Left lobe of liver (tissue), 2 donors: ENCODE measurements around the gene DHRS13. TPM values are rescaled to one million over a fixed set of nuclear protein-coding genes. Genes with fewer than 3 reads are reported as not detected.

ENCODE experiments used
- ATAC-seq: fragments of 200-7000 bp; cut with Tn5 transposase; one replicate; pipeline ENCODE4 v1.9.1; 2020; ENCODE audit warnings: mild to moderate bottlenecking, moderate library complexity
- DNase-seq: peaks from one replicate; pipeline ENCODE4 v3.0.0-alpha.2; 2020; ENCODE audit warnings: low spot score
- total RNA-seq: library from RNA; stranded (reverse); gene quantifications from one replicate; pipeline ENCODE4 v1.2.1, GENCODE V29; 2021
- donor health status: DM: no; HTN: no; CAD: no; lungs with moderate emphysema.
- donor health status: DM: no; HTN: yes; CAD: no.

Gene DHRS13, protein sequence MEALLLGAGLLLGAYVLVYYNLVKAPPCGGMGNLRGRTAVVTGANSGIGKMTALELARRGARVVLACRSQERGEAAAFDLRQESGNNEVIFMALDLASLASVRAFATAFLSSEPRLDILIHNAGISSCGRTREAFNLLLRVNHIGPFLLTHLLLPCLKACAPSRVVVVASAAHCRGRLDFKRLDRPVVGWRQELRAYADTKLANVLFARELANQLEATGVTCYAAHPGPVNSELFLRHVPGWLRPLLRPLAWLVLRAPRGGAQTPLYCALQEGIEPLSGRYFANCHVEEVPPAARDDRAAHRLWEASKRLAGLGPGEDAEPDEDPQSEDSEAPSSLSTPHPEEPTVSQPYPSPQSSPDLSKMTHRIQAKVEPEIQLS
- total RNA-seq, result 5.5 TPM

DNA sequence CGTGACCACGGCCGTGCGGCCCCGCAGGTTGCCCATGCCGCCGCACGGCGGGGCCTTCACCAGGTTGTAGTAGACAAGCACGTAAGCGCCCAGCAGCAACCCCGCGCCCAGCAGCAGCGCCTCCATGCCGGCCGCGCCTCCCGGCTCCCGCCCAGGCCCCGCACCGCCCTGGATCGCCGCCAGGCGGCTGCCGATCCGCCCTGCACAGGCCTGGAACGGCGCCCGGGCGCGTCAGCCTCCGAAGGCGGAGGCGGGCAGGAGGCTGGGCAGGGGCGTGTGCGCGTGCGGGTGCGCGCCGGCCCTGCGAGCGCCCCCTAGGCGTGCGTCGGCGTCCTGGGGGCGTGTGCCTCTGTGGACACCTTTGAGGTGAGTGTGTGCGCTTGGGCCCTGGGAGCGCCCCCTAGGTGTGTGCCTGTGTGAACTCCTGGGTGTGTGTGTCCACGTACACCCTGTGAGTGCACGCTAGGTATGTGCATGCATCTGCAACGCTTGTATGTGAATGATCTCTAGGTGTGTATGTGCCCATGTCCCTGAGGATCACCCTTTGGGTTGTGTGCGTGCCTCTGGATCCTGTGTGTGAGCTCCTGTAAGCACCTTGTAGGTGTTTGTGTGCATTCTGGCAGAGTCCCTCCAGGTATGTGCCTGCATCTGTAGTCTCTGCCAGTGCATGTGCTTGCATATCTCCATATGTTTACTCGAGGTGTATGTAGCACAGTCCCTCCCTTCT is at the start of gene DHRS13:
Gene DHRS13, minus strand, starts transcription at position 261 of the 727 bp plus-strand sequence. Its CDS starts 135 bp downstream, at position 126.
- peak; percentile 95 for ATAC-seq
- peak; percentile 94 for DNase-seq

DNA sequence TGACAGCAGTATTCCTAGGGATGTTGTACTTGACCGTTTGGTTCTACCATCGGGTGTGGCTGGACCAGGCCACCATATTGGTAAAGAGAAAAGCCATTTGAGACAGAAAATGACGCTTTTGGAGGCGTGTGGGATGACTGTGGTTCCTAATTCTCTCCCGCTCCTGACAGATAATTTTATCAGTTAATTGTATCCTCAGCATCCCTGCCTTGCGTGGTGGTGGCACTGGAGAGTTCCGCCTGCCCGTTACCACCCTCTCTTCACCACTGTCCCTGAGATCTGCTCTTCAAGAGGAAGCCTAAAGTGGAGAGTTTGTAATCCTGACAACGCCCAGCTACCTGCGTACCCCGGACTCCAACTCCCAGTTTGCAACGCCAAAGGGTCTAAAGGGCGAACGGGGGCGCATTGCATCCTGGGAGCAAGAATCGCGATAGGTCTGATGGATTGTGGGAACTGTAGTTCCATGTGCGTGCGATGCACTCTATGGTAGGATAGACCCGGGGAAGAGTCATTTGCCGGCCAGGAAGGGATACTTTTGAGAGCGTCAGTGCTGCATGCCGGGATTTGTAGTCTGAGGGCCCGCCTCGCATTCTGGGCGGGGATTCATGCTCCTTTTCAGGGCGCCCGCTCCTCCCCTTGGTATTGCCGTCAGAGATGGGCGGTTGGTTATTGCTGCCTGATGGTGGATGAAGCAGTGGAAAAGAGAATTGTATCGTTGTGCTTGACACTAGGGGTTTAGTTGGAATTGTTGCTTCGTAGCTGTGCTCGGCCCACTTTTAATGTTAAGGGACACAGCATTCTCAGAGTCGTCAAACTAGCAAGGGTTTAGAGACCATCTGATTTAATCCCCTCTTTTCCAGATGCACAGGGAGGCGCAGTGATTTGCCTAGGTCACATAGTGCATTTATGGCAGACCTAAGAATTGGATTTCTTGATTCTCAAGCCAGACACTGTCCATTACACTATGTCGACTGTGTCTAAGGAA is 49.4 kb upstream of the DHRS13 start:
- peak; percentile 73 for ATAC-seq
- DNase-seq, result peak; percentile 99

DNA sequence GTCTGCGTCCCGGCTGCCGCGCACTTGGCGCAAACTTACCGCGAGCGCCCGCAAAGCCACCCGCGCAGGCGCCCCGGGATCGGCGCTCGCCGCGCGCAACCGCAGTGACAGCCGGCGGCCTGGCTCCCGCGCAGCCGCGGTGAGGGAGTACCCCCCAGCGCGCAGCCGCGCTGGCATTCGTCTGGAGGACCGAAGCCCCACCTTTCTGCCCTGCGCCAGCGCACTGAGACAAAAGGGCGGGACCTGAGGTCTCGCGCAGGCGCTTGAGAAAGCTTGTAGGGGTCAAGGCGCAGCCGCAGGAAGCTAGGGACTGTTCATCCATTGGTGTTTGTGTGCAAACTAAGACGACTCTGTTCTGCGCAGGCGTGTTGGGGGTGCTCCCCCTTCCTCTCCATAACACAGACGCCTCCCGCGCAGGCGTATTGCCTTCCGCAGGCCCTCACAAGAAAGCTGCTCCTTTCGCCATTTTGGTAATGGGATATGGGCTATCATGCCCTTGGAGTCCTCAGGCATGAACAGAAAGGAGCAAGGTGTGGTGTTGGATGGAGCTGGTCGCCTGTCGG is 48.6 kb upstream of the DHRS13 start, which contains the start of gene PHF12:
Gene PHF12, minus strand, starts transcription at position 91 of the 563 bp plus-strand sequence. CDS start 558 bp downstream, outside the sequence.
- peak; percentile 62 for ATAC-seq
- peak; percentile 100 for DNase-seq

DNA sequence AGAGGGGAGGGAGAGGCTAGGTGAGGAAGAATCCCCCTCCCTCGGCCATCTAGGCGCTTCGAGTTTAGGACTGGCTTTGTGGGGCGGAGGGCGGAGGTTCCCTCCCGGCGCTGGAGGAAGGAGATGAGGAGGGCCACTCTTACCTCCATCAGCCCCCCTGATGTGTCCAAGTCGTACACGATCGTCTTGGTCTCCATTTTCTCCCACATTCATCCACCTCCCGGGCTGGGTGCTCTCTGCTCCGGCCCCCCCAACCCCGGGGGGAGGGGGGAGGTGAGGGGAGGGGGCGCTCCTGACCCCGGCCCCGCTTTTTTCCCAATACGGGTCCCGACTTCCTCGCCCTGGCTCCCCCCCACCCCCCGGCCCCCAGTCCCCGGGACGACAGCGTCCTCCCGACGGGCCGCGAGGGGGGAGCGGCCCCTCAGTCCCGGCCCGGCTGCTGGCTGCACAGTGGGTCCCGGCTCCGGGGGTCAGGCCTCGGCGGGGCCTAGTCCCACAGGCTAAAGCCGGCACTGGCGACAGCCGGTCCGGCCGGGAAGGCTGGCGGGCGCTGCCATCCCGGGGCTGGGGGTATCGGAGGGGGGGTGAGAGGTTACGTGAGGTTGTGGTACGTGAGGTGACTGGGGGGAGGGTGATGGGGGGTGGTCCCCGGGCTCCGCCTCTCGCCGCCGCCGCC is 48.0 kb upstream of the DHRS13 start:
- no peak for DNase-seq
- no peak for ATAC-seq

DNA sequence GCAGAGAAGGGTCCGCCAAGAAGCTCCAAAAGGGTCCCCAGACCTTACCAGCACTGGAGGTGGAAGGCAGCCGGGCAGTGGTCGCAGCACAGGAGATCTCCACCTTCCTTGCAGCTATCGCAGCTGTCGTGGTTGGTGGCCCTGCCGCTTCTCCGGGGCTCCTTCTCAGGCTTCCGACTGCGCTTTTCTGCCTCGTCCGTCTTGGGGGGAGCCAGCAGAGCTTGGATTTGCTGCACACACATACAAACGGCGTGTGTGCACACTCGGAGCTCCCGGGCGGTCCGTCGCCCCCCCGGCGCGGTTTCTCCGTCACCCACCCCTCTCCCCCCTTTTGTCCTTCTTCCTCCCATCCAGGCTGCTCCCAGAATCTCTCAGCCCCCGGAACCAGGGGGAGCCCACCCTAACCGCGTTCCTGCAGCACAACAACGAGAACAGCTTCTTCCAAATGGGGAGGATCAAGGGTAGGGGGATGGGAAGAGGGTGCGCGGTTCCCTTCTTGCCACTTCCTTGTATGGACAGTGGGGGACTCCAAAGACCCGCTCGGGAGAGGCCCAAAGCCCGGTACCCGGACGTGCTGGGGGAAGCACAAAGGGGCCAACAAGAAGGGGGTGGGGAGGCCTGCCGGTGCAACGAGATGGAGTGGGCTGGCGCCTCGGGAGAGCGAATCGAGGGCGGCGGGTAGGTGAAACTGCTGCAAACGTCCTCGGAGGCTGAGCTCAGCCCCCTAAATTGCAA is 47.3 kb upstream of the DHRS13 start:
- ATAC-seq, result no peak
- DNase-seq, result peak; percentile 63

DNA sequence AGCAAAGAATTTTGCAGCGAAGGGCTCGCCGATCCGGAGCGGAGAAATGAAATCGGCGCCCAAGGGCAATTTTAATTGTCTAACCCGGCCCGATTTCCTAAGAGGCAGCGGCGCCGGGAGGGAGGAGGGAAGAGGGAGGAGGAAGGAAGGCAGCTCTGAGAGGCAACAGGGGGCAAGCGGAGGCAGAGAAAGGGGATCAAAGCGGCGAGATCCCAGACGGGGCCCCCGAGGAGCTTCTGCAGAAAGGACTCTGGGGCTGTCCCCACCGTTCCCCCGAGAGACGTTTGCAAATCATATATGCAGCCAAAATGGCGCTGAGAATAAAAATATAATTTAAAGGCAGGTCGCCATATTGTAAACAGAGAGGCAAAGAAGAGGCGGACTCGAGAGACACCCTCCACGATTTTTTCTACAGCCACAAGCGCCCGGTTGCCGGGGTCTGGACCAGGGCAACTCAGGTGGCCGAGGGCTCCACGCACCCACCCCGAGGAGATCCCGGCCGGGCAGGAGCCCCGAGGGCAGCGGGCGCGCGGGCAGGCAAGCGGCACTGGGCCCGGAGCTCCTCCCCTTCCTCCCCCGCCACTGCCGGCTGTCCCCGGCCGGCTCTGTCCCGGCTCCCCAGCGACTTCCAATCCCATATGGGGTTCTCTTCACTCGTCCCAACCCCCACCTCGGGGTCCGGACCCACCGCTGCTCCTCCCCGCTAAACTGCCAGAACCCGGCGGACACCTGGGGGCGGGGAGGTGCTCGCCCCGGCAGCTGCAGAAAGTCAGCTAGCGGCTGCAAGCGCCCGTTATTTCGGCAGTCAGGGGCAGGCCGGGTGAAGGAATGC is 46.5 kb upstream of the DHRS13 start:
- ATAC-seq (peak; percentile 36), DNase-seq (peak; percentile 73)

DNA sequence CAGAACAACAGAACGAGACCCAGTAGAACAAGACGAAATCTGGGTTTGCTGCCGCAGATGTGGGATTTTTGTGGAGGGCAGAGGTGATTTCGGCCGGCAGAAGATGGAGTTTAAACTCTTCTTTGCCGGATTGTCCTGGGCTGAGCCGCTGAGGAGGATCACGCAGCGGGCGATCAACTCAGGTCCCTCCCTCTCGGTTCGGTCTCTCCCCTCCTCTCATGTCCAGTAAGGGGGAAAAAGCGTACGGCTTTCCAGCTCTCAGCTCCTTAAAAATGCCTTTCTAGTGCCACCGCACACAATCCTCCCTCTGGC is 46.0 kb upstream of the DHRS13 start:
- ATAC-seq, result no peak
- no peak for DNase-seq

DNA sequence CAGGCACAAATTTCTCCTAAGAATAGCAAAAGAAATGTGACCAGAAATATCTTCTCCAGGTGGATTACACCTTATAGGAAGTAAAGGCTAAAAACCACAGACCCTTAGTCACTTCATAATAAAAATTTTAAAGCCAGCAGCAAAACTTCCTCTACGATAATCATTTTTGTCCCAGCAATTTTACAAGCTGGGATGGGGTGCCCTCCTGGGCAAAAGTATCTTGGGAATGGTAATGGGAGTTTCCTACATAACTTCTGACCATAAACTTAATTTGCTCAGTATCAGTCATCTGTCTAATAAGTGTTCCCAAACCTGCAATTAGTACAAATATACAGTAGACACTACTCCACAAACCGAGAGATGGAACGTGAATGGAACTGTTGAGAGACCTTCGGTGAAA is 45.5 kb upstream of the DHRS13 start:
- ATAC-seq (no peak), DNase-seq (no peak)

DNA sequence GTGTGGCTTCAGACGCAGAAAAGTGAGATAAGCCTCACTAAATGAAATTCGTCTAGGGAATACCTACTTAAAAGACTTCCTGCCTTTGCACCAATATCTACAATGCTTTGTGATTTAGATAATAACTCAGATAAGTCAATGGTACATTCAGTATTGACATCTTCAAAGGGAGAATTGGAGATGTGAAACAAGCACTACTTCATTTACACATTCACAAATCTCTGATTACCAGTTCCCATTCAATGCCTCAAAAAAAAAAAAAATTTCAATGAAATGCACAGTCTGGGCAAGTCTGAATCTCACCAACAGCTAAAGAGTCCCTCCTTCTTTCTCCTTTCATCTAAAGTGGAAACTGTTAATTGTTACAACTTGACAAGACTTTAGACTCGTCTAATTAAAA is 44.8 kb upstream of the DHRS13 start:
- ATAC-seq, result no peak
- DNase-seq, result no peak

DNA sequence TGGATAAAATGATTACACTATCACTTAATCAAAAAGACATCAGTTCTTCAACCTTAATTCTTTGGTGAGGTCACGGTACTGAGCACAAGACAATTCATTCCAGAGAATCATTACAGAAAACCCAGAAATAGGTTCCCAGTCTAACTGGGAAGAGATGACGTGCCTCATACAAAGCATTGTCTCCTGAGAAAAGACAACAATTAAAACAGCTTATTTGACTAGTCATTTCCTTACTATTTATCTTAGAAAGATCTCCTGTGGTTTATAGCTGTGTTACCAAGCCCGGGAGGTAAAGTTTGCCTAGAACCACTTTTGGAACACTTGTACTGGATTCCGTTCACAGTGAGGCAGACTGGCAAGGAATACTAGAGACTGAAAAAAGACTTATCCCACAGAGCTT is 43.4 kb upstream of the DHRS13 start:
- DNase-seq (no peak), ATAC-seq (no peak)

DNA sequence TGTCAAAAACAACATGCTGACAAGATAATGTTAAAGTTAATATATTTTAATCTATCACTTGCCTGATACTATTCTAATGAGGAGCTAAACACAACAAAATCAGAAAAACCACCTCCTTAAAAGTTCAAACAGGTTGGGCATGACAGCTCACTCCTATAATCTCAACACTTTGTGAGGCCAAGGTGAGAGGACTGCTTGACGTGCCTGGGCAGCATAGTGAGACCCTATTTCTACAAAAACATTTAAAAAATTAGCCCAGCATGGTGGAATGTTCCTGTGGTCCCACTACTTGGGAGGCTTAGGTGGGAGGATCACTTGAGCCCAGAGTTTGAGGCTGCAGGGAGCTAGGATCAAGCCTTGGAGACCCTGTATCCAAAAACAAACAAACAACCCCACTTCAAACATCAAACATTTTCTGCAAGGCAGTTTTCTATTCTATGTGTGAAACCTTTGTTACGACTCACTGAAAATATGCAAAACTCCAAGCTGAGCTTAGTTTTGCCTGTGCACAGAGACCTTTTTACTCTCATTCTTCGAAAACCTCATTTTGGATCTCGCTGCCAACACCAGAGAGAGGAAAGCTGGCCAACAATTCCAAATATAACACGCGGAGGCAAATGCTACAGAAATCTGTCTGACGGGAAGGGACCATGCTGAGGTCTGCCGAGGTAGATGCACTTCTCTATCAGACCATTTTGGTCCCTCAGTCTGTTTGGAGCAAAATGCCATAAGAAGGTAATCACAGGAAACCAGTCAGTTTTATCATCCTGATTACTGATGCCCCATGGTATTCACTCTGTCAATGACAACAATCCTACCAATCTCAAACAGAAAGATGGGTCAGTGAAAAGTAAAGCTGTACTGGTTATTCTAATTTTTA is 42.2 kb upstream of the DHRS13 start:
- DNase-seq (no peak), ATAC-seq (no peak)

DNA sequence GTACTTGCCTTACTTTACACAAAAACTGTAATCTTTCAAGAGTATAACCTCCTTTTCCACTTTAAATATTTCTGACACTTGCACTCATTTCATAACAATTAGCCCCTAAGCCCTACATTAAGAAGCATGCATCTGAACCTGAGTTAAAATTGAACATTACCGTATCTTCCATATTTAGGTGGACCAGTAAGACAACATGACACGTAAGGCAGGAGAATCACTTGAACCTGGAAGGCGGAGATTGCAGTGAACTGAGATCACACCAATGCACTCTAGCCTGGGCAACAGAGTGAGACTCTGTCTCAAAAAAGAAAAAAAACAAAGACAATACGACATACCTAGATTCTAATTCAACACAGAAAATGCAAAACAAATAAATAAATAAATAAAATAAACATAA is 41.5 kb upstream of the DHRS13 start:
- no peak for DNase-seq
- ATAC-seq, result no peak

DNA sequence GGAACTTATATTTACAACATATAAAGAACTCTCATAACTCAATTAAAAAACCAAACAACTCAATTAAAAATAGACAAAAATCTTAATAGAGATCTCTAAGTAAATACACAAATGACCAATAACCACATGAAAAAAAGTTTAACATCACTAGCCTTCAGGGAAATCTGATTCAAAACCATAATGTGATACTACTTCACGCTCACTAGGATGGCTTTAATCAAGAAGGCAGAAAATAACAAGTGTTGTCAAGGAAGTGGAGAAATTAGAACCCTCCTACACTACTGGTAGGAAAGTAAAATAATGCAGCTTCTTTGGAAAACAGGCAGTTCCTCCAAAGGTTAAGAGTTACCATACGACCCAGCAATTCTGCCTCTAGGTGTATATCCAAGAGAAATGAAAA is 40.0 kb upstream of the DHRS13 start:
- no peak for ATAC-seq
- DNase-seq, result no peak

DNA sequence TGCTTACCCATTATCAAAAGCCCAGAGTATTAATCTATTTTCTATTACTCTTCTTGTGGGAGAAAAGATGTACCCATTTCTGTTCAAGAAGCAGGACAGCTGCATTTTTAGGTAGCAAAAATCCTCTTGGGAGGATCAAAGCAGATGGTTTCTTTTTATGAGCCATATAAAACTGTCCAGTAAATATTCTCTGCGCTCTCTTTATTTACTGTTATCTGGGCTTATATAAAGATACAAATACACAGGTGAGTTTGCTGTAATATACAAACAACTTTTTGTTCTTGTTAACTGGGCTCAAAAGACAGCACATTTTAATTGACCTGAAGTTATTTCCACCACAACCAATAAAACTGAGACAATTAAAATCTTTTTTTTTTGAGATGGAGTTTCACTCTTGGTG is 38.4 kb upstream of the DHRS13 start:
- DNase-seq (no peak), ATAC-seq (no peak)

DNA sequence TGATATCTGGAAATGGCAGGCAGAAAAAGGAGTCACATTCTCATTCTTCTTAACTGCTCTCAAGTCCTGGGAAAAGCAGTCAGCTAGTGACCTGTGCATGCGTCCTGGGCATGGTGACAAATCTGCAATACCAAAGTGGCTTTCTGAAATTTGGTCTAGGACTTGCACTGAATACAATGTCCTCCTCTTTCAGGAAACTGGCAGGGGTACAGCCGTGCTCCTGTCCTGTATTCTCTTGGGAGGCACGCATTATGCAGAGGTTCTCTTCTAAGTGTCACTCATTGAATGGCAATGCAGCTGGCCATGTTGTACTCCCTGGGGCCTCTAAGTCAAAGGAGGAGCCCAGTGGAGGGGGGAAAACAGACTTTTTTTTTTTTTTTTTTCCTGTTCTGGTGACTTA is 37.8 kb upstream of the DHRS13 start:
- ATAC-seq (peak; percentile 75), DNase-seq (peak; percentile 81)

DNA sequence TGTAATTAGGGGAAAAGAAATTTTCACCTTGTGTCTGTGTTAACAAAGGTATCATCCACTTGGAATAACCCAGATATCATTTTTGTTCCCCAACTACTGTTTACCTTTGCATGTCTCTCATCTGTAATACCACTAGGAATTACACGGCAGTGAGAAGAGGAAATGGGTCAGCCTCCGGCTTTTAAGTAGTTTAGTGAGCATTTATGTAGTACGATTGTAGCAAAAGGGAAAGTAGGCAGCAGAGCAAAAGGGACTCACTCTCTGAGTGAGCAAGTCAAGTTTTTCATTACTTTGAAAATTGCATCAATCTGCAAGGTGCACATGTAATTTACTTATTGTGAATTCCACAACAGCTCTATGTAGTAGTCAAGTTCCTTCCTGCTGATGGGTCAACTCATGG is 37.3 kb upstream of the DHRS13 start:
- ATAC-seq (no peak), DNase-seq (no peak)

DNA sequence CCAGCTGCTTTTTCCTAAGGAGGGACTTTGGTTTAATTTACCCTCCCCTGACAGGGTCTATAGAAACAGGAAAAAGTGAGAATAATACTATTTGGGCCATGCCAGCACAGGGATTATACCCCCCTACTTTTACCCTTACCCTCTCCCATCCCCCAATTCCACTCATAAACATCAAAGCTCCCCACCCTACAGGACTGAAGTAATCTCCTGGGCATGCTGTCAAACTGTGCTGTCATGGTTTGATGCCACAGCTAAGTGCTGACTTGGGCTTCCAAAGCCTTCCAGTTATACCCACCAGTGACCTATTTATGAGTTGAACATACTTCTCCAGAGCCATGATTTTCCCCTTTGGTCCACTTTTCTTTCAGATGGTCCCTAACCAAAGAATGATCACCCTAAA is 35.7 kb upstream of the DHRS13 start:
- ATAC-seq, result peak; percentile 60

More for the DNA sequence above, 35.7 kb upstream of the DHRS13 start:
- DNase-seq, result no peak
